GM18858 (cell line): Measurements from ENCODE around the gene SAV1.
"Not testable (repeated sequence)": the region's sequence is repeated elsewhere in the genome, so short reads cannot be mapped to it uniquely, and the experiment has no call there.

Experiments
- ATAC-seq: cut with Tn5 transposase; IDR thresholded peaks from one replicate; pipeline ENCODE4 v1.9.1; 2021; ENCODE audit not compliant: unreplicated experiment

The SAV1 gene

DNA sequence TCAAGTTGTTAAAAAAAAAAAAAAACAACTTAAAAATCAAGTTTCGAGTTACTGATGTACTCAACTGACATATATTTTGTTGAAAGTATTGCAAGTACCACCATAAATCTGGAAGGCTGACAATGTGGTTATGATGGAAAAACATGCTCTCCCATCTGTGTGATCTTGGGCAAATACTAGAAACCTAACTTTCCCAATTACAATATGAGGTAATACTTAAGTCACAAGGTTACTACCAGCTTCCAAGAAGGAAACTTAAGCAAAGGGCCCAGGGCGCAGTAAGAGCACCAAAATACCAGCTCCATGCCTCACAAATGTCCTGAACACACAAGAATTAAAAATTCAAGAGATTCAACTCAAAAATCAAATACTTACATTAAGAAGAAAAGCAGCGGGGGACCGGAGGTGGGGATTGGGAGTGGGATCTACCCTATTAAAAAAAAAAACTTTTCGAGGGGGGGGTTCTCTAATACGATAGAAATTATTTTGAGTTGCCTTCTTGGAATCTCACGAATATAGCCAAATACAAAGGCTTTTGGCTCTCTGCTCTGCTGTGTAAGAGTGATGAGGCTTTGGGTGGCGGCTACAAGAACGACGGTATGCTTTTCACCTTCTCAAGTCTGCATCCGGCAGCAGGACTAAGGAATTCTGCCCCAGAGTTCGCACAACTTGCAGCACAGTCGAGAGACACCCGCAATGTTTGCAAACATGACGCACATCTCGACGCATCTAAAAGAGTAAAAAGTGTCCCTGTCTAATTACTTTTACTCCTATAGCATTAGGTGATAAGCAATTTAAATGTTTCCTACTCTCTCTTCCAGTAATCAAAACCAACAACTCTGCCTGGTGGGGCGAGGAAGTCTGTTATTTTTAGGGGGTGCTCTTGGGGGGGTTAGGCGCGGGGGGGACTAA, 1.1 kb downstream of the SAV1 start:
- ATAC-seq: no peak

DNA sequence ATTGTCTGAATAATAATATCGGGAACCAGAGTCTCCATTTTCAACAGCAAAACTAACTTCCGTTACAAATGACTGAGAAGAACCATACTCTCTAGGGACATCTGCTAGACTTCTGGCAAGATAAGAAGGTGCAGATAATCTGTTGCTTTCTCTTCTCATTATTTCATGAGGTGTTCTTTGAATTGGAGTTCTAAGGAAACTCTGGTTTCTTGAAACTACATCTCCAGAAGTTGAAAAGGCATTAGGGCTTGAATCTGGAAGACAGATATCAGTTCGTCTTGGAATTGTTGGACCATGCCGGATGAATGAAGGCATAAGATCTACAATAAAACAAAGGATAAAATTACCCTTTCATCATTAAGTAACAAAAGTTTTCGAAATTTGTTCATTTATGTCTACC, 2.8 kb downstream of the SAV1 start:
- not testable (repeated sequence) for ATAC-seq

DNA sequence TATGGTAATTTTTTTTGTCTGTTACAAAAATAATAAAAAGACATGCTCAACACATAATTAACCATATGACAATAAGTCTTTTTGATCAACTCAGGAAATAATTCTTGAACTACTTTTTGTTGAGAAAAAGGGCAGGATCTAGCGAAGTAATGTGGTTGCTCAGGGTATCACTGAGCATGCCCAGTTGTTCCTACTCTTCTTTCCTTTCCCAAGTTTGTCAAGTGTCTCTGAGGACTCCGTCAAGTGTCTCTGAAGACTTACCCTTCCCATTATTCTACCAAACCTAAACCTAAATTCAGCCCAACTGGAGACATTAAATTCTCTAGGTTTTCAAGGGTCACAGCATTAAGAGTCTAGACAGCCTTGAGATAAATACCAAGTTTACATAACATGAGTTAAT, 3.5 kb downstream of the SAV1 start:
- not testable (repeated sequence) for ATAC-seq

DNA sequence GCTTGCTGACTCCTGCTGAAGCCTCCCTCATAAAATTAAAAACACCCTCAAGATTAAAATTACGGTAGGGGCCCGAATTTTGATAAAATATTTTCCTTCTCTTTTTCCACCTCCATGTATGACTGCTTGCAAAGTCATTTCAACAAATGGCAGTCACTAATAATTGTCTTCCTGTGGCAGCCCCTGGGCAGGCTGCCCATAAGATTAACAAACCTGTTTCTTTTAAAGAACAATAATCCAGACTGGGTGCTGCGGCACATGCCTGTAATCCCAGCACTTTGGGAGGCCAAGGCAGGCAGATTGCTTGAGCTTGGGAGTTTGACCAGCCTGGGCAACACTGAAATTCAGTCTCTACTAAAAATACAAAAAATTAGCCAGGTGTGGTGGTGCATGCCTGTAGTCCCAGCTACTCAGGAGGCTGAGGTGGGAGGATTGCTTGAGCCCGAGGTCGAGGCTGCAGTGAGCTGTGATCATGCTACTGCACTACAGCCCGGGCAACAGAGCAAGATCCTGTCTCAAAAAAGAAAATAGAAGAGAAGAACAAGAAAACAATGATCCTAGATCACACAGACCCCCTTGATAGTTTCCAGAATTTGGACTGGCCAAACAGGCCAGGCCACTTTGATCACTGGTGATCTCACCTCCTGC, 8.7 kb downstream of the SAV1 start:
- ATAC-seq: no peak

DNA sequence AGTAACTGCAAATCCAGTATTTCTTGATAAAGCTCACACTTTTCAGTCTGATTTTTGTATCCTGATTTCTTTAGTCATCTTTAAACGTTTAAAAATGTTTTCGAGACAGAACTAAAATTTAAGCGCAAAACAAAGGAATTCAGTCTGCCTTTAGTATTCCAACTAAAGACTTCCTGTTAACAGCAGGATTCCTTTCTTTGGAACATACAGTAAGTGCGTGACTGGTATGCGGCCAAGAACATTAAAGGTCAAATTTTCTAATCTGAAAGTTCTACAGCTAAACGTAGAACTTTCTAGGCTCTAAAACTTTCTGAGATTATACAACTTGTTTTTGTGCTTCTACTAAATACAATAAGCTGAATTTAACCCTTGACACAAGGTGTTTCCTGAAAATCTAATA, 9.9 kb downstream of the SAV1 start:
- no peak for ATAC-seq

DNA sequence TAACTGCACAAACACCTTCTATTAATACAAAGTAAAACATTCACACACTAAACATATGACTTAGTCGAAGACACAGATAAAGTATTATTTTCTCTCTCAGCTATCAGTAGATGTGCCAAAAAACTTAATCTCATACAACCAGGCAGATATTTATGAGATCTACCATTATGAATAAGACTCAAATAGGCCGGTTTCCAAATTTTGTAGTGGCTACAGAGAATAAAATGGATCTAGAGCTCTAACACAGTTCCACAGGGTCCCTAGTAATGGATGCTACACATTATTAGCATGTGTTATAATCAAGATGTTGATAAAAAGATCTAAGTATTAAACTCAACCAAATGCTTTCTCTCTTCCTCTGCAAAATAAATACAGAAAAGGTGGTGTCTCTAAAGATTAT, 10.4 kb downstream of the SAV1 start:
- ATAC-seq: no peak

DNA sequence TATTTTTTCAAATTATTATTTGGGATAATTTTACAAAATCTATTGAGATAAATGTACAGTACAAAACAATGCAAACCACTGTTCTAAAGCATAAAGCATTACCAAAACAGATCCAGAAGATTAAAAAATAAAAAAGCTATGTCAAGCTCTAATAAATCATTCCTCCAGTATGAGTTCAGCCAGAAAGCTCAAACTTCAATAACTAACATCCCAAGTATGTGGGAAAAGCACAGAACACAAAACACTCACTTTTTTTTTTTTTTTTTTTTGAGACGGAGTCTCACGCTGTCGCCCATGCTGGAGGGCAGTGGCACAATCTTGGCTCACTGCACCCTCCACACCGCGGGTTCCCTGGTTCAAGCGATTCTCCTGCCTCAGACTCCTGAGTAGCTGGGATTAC, 11.3 kb downstream of the SAV1 start:
- ATAC-seq: no peak

DNA sequence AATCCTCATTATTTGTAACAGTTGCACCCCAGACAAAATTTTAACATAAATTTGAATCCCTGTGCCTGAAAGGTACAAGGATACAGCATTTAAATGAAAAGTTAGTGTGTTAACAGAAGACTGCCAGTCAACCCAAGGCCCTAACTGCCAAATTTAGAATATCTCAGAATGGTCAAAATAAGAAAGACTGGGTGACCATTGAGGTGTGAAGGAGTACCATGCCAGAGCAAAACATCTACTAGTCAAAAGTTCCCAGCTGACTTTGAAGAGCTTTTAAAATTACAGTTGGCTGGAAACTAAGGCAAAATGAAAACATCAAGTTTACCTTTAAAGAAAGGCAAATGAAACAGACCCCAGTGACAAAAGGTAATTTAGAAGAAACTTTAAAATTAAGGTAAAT, 18.4 kb downstream of the SAV1 start:
- peak; percentile 33 for ATAC-seq

DNA sequence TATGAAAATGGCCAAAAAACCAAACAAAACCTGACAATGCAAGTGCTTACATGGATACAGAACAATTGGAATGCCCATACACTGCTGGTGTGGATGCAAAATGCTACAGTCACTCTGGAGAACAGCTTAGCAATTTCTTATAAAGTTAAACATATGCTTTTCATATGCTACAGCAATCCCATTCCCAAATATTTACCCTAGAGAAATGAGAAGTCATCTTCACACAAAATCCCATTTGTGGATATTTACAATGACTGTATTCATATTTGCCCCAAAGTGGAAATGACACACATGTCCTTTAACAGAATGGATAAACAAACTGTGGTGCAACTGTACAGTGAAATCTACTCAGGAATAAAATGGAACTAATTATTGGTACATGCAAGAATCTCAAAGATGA, 20.4 kb downstream of the SAV1 start:
- no peak for ATAC-seq

DNA sequence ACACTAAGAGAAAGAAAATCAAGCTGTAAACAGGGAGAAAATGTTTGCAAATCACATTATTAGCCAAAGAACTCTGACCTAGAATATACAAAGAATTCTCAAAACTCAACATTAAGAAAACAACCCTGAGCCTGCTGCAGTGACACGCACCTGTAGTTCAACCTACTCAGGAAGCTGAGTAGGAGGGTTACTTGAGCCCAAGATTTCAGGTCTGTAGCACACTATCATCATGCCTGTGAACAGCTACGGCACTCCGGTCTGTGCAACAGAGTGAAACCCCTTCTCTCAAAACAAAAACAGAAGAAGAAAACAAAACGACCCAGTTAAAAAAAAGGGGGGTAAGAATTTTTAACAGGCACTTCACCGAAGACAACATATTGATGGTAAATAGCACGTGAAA, 20.8 kb downstream of the SAV1 start:
- peak; percentile 89 for ATAC-seq

DNA sequence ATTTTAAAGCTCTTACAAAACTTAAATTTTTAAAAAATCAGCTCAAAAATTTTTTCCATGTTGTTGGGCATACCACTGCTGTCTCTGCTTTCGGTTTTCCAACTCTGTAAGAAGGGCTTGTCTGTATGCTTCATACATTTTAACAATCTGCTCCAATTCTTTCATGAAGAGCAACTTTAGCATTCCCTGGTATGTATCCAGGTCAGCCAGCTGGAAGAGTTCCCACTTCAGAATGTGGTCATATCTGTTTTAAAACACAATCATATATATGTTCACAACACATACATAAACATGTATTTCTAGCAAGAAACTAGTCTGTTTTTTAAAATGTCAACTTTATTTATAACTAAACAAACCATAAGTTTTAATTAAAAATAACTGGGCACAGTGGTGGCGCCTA, 33.0 kb downstream of the SAV1 start:
- ATAC-seq: no peak

DNA sequence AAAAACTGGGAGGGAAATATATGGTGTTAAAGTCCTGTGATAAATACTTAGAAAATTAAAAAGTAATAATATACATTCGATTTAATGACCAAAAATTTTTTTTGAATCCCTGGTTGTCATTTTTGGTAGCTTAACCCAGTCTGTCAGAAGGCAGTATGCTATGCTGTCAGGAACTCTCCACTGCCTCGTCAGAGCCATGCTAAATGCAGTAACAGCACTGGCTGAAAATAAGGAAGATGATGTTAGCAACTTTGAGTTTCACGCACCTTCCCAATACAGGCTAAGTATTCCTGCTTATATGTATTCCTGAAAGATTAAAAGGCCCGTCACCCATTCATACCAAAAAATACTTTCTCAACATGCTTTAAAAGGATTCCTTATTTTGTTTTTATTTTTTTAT, 34.2 kb downstream of the SAV1 start:
- ATAC-seq: no peak

DNA sequence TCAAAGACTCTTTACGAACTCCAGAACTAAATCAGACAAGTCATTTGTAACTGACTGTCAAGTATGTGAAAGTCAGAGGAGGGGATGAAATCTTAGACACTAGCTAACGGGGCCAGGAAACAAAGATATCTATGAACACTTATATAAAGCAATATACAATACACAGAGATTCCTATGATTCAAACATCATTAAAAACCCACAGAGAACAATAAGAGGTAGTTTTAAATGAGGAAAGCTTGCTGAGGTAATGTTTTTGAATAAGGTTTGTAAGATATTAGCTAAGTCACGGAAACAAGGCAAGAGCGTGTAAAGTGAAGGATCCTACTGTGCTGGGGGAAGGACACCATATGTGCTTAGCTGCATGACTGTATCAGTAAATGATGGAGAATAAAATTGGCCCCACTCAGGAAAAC, 36.7 kb downstream of the SAV1 start:
- ATAC-seq: no peak

DNA sequence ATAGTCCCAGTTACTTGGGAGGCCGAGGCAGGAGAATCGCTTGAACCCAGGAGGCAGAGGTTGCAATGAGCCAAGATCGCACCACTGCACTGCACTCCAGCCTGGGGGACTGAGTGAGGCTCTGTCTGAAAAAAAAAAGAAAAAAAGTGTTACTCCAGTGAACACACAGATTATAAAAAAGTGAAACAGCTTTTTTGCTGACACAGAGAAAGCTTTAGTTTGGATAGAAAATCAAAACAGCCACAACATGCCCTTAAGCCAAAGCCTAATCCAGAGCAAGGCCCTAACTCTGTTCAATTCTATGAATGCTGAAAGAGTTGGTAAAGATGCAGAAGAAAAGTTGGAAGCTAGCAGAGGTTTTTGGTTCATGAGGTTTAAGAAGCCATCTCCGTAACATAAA, 43.2 kb downstream of the SAV1 start:
- not testable (repeated sequence) for ATAC-seq

DNA sequence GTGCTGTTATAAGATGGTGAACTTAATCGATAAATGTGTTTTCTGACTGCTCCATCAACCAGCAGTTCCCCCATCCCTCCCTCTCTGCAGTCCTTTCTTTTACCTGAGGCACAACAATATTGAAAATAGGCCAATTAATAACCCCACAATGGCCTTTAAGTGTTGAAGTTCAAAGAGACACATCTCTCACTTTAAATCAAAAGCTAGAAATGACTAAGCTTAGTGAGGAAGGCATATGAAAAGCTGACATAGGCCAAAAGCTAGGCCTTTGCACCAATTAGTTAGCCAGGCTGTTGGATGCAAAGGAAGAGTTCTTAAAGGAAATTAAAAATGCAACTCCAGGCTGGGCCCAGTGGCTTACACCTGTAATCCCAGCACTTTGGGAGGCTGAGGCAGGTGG, 43.7 kb downstream of the SAV1 start:
- ATAC-seq: no peak

DNA sequence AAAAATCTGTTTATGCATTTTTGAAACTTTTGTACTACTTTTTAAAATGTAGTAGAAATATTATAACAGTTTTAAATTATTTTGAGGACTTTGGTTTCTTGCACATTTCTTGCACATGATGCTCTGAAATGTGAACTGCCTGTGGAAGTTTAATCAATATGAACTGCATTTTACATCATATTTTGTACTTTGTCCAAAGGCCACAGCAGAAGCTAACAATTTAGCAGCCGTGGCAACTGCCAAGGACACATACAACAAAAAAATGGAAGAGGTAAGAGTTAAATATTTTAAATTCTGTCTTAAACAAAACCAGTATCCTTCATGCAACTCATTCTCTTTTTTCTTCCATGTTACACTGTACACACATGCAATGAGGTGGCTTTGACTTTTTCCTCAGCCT, 45.1 kb downstream of the SAV1 start:
- no peak for ATAC-seq

DNA sequence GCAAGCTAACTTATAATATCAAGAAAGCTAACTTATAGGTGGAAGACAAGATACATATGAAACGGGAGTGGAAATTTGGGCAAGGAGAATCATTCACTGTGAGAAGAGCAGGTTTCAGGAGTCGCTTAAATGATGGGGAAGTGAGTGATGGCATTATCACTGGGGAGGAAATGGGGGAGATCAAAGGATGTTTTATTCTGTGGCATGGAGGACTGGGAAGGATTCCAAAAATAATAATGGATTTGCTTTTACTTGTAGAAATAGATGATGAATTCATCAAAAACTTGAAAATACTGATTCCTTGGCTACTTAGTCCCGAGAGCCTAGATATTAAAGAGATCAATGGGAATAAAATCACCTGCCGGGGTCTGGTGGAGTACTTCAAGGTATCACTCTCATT, 47.8 kb downstream of the SAV1 start:
- no peak for ATAC-seq

DNA sequence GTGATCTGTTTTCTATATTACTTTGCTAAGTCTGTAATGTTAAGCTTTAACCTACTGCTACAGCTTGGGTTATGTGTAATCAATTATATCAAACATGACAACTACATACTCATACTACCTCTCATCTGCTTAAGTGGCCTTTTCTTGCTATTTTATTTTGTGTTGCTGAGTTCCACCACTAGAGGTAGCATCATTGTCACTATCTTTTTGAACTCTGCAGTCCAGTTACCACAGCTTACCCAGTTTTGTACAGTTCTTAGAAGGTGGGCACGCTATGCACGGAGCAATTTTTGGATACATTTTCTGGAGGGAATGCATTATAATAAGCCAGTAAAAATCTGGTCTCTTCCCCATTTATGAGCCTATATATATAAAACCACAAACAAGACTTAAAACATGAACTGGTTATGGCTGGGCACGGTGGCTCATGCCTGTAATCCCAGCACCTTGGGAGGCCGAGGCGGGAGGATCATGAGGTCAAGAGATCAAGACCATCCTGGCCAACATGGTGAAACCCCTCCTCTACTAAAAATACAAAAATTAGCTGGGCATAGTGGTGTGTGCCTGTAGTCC, 48.5 kb downstream of the SAV1 start:
- peak; percentile 80 for ATAC-seq

DNA sequence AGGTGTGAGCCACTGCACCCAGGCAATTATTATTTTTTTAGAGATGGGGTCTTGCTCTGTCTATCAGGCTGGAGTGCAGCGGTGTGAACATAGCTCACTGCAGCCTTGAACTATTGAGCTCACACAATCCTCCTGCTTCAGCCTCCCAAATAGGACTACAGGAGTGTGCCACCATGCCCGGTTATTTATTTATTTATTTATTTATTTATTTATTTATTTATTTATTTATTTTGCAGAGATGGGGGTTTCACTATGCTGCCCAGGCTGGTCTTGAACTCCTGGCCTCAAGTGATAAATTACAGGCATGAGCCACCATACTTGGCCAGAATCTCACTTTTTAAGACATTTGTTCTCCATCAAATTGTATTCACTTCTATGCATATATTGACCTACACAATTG, 51.8 kb downstream of the SAV1 start:
- ATAC-seq: no peak

DNA sequence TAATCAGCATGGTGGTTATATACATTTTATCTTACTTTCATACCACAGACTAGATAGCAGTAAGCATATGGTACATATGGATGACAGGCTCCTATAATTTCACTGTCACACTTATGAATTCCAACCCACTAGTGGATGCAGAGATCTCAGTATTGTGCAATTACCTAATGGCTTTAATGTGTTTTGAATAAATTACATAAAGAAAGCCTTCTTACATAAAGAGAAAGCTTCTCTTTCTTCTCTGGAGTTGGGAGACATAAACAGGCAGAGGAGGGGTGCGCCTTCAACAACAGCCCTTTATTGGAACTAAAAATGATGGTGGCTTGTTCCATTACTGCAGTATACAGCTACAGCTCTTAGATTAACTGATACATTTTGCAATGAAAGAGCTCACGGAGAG, 52.6 kb downstream of the SAV1 start:
- no peak for ATAC-seq

DNA sequence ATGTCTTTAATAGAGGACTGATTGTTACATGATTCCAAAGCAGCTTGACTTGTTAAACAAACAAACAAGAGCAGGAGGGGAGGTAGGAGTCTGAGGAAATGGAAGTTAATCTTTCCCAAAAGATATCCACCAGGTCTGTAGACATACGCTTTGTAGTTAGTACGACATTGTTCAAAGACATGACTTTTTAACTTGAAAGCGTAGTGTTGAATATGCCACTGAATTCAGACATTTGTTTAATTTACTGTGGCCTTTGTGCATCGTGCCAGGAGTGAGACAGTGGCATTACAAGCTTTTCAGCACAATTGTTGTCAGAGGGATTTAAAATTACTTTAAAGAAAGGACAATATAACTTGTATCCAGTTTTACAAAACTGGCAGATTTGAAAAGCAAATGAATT, 53.0 kb downstream of the SAV1 start:
- no peak for ATAC-seq

DNA sequence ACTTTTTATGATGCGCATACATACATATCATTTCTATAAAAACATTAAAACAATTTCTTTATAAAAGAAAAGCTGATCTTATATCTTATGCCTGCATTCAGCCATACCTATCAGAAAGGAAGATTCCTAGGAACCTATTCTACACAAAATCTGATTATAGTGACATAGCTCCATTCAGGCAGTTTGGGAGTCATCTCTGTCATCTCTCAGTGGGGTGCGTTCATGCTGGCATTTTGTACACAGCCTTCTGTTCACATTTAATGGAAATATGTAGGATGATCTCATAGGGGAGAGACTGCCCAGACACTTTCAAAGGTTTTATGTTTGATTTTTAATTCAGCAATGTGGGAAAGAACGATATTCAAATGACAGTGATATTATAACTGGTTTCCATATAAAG, 55.3 kb downstream of the SAV1 start:
- no peak for ATAC-seq
